ENCODE data around the gene PROCA1.
"Not testable (repeated sequence)": the region's sequence is repeated elsewhere in the genome, so short reads cannot be mapped to it uniquely, and the experiment has no call there.

PROCA1 gene

GRCh38 chr17:28725660-28726225 is 14.1 kb upstream of the PROCA1 start:
- DNase-seq, result peak; percentile 57

DNA sequence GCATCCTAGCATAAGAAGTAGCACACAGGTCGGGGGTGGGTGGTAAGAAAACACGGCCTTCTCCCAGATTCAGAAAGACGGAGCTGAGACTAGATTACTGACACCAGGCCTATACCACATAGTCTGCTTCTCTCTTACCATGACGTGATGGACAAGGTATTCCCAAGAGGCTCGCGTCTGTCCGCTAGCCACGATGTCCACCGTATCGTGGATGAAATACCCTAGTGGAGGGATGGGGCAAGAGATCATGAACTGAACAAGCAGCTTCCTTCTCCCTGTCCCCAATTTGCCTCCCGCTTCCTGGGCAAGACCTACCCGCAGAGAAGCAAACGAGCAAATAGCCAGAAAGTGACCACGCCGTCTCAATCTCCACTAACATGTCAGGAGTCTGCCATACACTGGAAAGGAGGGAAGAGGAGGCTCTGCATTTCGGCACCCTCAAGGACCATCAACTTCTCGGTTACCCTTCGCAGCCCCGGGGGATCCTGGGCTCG is 13.5 kb upstream of the PROCA1 start:
- DNase-seq, result no peak

- DNase-seq, result no peak
Observed at GRCh38 chr17:28724500-28725165, 12.9 kb upstream of the PROCA1 start.

DNA sequence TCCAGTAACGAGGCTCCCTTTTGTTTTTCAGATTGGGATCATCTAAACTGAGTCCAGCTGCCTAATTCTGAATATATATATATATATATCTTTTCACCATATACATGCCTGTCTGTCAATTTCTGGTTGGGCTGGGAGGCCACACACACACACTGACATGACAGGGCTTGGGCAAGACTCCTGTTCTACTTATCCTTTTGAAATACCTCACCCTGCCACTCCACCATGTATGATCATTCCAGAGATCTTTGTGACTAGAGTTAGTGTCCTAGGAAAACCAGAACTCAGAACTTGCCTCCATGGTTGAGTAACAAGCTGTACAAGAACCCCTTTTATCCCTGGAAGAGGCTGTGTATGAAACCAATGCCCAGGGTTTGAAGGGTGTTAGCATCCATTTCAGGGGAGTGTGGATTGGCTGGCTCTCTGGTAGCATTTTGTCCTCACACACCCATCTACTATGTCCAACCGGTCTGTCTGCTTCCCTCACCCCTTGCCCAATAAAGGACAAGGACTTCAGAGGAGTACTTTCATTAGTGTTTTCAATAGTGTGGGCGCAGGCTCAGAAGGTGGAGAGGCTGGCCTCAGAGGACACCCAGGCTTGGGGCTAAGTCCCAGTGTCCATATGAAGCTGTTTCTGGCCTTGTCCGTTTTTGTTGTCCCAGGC is 12.3 kb upstream of the PROCA1 start:
- not testable (repeated sequence) for DNase-seq

DNA sequence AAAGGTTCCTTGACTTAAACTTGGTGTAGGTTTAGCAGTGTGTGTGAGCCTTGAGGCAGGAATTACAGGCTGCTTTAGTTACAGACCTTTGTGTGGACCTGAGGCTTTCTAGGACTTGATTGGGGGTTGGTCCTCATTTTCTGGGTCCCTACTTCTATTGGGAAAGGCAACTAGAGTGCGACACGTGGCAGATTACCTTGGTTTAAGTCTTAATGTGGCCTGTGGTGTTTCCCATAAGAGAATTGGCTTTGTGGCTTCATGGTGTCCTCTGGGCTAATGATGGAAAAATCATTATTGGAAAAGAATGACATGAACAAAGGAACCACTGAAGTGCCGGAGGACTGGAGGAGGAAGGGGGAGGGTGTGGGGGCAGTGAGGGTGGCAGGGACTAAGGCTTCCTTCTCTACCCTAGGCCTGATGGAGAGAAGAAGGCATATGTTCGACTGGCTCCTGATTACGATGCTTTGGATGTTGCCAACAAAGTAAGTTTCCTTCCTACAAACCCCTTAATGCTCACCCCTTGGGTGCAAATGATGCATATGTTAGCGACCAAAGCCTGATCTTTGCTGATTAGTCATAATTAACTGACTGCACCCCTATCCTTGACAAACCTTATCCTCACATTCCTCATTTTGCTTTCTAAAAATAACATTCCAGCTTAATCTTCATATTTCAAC is 11.6 kb upstream of the PROCA1 start:
- DNase-seq, result no peak

GRCh38 chr17:28722417-28723158 is 10.9 kb upstream of the PROCA1 start:
- DNase-seq, result no peak

- DNase-seq, result not testable (repeated sequence)
Observed at GRCh38 chr17:28720997-28721329, 9.3 kb upstream of the PROCA1 start.

- DNase-seq, result peak; percentile 34
Observed at GRCh38 chr17:28720247-28720996, 8.7 kb upstream of the PROCA1 start.

- DNase-seq, result no peak
Observed at GRCh38 chr17:28719021-28719433, 7.3 kb upstream of the PROCA1 start.

DNA sequence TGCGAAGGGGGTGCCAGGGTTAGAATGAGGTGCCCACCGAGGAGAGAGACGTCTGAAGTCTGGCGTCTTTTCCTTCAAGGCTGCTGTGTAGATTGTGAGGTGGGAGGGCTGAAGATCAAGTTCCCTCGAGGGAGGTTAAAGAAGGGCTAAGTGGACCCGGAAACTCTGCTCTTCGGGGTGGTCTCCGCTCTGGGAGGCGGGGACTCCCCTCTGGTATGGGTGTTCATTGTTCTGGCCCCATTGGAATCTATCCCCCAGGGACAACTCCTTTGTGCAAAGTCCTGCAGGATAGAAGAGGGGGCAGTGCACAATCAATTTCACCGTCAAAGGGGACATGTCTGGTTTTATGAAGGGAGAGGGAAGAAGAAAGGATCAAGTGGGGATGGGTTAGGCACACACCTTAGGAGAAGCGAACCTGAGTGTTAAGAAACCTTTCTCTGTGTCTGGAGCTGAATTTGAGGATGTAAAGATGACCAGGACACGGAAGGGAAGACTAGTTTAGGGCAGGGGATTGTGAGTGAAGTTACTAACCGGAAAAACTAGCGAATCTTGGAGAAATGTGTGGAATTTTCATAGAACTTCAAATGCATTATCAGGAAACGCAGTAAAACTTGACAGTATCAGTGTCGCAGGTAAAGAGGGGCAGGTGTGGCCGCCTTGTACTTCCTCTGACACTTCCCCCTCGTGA is 6.8 kb upstream of the PROCA1 start:
- DNase-seq, result no peak

GRCh38 chr17:28717578-28718332 is 6.1 kb upstream of the PROCA1 start, which contains the start of gene RAB34:
RAB34 (minus strand) TSS chr17:28717868; CDS start chr17:28717266, 602 bp downstream.
- DNase-seq, result no peak

GRCh38 chr17:28716740-28717577 is 5.3 kb upstream of the PROCA1 start:
- no peak for DNase-seq

DNA sequence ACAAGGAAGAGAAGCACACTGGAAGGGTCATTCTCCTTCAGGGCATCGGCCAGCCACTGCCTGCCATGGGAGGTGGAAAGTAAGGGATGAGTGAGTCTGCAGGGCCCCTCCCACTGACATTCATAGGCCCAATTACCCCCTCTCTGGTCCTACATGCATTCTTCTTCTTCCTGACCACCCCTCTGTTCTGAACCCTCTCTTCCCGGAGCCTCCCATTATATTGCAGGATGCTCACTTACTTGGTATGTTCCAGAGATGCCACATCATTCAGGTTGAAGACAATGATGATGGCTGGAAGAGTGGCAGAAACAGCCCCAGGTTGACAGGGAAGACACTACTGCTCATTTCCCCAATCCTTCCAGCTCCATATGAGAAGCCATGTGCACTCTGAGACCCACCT is 3.5 kb upstream of the PROCA1 start:
- no peak for DNase-seq

GRCh38 chr17:28714281-28714680 is 2.6 kb upstream of the PROCA1 start:
- no peak for DNase-seq

- no peak for DNase-seq
Observed at GRCh38 chr17:28712705-28713415, 1.2 kb upstream of the PROCA1 start.

- DNase-seq, result peak; percentile 61
Observed at GRCh38 chr17:28712032-28712704, 480 bp upstream of the PROCA1 start.

DNA sequence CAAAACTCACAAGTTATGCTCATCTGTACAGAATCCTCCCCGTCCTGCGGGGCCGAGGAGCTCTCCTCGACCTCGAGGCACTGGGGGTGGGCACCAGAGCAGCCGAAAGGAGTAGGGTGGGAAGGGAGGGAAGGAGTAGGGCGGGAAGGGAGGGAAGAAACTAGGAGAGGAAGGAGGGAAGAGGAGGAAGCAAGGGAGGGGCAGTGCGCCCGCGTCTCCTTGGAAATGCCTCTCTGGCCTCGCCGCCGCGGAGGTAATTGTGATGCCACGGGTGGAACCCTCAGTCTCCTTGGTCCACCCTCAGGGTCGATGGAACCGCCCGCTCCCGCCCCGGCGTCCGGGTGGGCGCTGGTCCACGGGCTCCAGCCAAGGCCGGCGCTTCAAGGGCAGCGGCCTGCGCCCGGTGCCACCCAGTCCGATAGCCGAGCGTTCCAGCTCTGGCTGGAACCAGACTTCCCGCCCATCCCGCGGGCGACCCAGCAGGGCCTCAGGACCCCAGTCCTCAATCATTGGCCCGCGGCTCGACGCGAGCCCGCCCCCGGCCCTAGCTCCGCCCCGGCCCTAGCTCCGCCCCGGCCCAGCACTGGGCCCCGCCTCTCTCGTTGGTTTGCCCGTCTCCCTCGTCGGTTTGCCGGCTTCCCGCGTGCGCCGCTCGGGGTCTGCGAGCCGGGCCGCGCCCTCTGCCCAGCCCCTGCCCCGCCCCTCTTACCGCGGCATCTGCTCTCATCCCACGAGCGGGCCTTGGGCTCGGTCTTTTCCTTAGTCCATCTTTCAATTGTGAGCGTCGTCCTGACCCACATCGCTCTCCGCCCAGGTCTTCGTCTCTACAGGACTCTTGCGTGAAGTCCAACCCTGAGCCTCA is 596 bp downstream of the PROCA1 start:
- peak; percentile 88 for DNase-seq

GRCh38 chr17:28707339-28707720 is 4.4 kb downstream of the PROCA1 start:
- no peak for DNase-seq

Data from activated CD8-positive, alpha-beta memory T cell treated with anti-CD3 and anti-CD28 coated beads, Interleukin-2, amount 50 U/mL, for 4 hours (primary cell).